GM12801 (cell line): ENCODE results near the gene CEP112.

Experiments
- TF ChIP-seq, protein P1 (sequence below): IDR thresholded peaks from one replicate; pipeline ENCODE4 v1.5.1; 2011; ENCODE audit warnings: control low read depth; ENCODE audit not compliant: insufficient read length; ENCODE audit errors: extremely low read depth

The CEP112 gene

DNA sequence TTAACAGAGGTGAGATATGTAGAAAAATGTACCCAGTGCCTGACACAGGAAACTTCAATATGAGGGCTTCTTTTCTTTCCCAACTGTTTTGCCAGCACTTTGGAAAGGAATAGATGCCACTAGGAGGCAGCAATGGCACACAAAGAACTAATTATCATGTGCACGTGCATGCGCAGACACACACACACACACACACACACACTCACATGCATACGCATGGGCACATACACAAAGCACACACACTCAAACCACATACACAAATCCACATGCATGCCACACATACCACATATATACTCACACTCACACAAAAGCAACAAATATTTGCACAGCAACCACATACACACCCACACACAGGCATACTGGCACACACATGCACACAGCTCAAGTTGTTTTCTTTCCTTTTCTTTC, 8.8 kb upstream of the CEP112 start:
- TF ChIP-seq, protein P1, sequence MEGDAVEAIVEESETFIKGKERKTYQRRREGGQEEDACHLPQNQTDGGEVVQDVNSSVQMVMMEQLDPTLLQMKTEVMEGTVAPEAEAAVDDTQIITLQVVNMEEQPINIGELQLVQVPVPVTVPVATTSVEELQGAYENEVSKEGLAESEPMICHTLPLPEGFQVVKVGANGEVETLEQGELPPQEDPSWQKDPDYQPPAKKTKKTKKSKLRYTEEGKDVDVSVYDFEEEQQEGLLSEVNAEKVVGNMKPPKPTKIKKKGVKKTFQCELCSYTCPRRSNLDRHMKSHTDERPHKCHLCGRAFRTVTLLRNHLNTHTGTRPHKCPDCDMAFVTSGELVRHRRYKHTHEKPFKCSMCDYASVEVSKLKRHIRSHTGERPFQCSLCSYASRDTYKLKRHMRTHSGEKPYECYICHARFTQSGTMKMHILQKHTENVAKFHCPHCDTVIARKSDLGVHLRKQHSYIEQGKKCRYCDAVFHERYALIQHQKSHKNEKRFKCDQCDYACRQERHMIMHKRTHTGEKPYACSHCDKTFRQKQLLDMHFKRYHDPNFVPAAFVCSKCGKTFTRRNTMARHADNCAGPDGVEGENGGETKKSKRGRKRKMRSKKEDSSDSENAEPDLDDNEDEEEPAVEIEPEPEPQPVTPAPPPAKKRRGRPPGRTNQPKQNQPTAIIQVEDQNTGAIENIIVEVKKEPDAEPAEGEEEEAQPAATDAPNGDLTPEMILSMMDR: no peak

DNA sequence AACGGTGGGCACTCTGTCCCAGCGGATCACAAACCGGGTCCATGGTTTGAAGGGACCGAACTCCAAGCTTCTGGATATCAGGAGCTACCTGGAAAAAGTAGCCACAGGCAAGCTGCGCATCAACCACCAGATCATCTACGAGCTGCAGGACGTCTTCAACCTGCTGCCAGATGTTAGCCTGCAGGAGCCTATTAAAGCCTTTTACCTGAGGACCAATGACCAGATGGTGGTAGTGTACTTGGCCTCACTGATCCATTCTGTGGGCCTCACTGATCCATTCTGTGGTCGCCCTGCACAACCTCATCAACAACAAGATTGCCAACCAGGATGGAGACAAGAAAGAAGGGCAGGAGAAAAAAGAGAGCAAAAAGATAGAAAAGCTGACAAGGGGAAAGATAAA, 6.3 kb upstream of the CEP112 start:
- TF ChIP-seq, protein P1: no peak

DNA sequence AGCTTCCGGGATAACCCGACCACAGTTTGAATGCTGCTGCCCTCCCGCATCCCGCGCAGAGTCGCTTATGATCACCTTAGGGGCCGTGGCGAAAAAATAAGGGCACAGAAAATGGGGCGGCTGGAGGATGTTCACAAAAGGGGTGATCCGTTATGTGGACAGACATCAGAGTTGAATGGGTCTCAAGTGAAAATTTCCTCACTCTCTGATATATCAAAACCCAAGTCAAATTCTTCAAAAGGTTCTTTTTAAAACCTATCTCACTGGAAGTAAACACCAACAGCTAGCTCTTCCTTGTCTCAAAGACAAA, 400 bp upstream of the CEP112 start:
- TF ChIP-seq, protein P1: no peak

- TF ChIP-seq, protein P1: no peak
These were observed 968 bp downstream of the CEP112 start for GRCh38 chr17:66190738-66191592.

- TF ChIP-seq, protein P1: no peak
These were observed 4.2 kb downstream of the CEP112 start for GRCh38 chr17:66187718-66188117.

- TF ChIP-seq, protein P1: no peak
These were observed 6.1 kb downstream of the CEP112 start for GRCh38 chr17:66185862-66186261.

DNA sequence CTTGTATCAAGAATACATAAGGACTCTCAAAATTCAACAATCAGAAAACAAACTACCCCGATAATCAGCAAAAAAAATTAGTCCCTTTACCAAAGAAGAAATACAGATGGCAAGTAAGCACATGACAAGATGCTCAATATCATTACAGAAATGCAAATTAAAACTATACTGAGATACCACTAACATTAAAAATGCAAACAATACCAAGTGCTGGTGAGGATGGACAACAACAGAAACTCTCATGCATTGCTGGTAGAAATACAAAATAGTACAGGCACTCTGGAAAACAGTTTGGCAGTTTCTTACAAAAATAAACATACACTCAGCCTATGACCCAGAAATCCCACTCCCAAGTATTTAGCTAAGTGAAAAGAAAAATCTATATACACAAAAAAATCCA, 7.5 kb downstream of the CEP112 start:
- TF ChIP-seq, protein P1: no peak
